Caki2 (cell line): ENCODE data around the gene SP1. TPM values are rescaled to one million over a fixed set of nuclear protein-coding genes. Genes with fewer than 3 reads are reported as not detected.
A peak's percentile ranks its signal among the peaks of the same experiment; 100 is the strongest.
"Not testable (repeated sequence)": the region's sequence is repeated elsewhere in the genome, so short reads cannot be mapped to it uniquely, and the experiment has no call there.

Experiments used
- DNase-seq: peaks from one replicate; pipeline ENCODE4 v3.0.0-alpha.2; 2015; ENCODE audit warnings: low read depth
- in situ Hi-C: cut with HindIII; loops from 2 replicates; pipeline ENCODE4 v1.10.0; 2016; ENCODE audit warnings: low sequenced_read_pairs, low pct_unique_long_range_greater_than_20kb, mixed read lengths
- total RNA-seq: library from RNA; depleted of rRNA; stranded (reverse); fragments of >200 nt; shearing (Covaris generic); gene quantifications from 2 replicates; pipeline ENCODE4 v1.2.3, GENCODE V29; 2014; ENCODE audit warnings: low replicate concordance; rRNA removed

SP1 gene
- 23.3 and 39.3 TPM in 2 replicates for total RNA-seq

DNA sequence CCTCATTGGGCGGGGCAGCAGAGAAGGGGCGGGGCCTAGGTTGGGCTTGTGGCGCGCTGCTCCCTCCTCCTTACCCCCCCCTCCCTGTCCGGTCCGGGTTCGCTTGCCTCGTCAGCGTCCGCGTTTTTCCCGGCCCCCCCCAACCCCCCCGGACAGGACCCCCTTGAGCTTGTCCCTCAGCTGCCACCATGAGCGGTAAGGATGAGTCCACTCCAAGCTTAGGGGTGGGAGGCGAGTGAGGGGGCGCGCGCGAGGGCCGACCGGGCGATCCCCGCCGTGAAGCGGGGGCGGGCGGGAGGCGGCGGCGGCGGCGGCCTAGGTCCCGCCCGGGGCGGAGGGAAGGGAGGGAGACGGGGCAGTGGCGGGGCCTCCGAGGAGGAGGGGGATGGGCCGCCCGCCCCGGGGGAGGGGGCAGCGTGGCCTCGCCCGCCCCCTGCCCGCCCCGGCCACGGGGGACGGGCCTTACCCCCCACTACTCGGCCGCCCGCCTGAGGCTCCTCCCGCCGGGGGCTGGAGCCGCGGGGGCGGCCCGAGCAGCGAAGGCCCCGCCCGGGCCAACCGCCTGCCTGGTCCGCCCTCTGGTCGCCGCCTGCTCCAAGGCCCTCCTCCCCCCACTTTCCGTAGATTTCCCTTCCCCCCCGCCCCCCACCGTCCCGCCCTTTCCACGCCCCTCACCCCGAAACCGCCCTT, at the start of gene SP1:
Gene SP1, plus strand, starts transcription at position 73 of the 690 bp plus-strand sequence. Its CDS starts 116 bp downstream, at position 189.
- in situ Hi-C loops = no loop called here

DNA sequence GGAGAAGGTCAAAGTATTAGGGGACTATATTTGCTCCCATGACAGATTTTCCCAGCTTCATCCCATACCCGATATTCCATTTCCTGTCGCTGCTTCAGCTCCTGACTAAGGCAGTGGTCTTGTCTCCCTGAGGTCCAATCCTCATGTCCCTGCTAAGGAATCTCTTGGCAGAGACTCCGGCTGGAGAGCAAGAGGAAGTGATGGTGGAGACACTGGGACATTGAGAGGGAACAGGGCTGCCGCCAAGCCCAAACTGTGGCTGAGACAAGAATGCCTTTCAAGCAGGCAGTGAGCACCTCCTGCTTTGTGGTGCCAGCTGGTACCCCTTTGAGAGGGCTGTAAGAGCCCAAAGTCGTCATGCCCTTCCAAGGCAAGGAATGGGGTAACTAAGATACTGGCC, 49.3 kb upstream of the SP1 start:
- no peak for DNase-seq
- in situ Hi-C loops = no loop called here

More for the DNA sequence above, at the start of gene SP1:
- DNase-seq = peak; percentile 95

DNA sequence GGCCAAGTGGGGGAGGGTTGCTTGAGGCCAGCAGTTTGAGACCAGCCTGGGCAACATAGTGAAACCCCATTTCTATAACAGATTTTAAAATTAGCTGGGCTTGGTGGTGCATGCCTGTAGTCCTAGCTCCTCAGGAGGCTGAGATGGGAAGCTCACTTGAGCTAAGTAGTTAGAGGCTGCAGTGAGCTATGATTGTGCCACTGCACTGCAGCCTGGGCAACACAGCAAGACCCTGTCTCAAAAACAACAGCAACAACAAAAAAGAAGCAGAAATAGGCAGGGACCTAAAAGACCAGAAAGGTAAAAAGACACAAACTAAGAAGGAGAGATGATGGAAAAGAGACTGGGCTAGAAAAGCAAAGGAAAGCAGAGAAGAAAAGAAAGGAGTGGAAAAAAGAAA, 47.6 kb upstream of the SP1 start:
- in situ Hi-C loops, DNase-seq: not testable (repeated sequence)

DNA sequence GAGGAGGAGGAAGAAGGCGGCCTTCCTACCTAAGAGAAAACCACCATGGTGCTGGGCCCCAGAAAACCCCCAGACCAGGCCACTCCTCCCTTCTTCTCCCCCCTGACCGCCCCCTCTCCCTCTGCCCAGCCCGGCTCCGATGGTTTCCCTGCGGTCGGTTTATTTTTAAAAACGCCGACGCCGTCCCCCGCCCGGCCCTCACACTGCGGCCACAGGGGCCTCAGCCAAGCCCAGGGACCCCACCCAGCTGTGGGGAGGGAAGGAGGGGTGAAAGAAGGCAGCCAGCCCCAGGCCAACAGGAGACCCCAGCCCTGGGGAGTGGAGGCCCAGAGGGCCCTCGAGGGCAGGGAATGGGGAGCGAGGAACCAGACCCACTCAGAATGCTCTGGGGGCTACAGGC, 47.2 kb upstream of the SP1 start:
- DNase-seq = no peak
- in situ Hi-C loops = no loop called here

DNA sequence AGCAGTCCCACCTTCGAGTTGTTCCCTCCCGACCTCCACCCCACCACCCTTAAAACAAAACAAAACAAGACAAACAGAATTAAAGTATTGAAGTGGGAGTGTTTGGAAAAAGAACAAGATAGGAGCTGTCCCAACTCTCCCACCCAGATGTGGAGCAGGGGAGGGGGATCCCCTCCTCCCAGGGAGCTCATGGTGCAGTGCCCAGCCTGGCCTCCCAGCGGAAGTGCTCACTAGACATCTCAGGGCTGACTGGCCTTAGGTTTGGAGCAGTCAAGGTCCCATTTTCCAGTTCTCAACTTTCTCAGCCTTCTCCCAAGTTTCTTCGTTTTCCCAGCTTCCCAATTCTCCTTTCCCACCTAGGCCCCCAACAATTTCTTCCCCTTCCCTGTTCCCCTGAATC, 46.7 kb upstream of the SP1 start:
- DNase-seq = no peak
- in situ Hi-C loops = no loop called here

DNA sequence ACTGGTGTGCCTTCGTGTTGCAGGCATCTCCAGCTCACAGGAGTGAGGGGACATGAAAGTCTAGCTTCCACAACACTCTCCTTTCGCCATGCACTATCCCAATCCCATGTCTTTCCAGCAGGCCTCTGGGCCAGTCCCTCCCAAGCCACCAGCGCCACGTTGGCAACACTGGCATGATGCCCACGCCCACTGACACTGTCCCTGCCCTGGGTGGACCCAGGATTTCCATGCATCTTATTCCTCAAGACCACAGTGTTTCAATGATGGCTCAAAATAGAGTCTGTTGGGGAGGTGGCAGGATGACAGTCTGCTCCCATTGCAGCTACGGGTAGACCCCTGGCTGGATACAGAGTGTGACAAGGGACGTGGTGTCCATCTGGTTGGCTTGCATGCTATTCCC, 46.1 kb upstream of the SP1 start:
- DNase-seq = no peak
- in situ Hi-C loops = no loop called here

DNA sequence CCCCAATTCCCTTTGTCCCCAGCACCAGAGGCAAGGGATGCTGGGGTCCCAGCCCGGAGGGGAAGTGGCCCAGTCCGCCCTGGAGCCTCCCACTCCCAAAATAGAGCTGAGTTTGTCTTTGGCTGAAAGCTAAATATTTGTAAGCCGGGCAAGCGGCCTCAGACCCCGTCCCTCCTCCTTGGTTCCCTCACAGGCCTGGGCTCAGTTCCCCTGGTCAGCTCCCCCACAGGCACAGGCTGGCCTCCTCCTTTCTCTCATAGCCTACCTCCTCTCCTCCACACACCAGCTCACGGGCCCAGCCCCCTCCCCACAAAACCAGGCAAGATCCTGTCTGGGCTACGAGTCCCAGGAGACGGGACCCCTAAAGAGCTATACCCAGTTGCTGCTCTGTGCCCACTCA, 45.2 kb upstream of the SP1 start:
- no peak for DNase-seq
- in situ Hi-C loops = no loop called here

DNA sequence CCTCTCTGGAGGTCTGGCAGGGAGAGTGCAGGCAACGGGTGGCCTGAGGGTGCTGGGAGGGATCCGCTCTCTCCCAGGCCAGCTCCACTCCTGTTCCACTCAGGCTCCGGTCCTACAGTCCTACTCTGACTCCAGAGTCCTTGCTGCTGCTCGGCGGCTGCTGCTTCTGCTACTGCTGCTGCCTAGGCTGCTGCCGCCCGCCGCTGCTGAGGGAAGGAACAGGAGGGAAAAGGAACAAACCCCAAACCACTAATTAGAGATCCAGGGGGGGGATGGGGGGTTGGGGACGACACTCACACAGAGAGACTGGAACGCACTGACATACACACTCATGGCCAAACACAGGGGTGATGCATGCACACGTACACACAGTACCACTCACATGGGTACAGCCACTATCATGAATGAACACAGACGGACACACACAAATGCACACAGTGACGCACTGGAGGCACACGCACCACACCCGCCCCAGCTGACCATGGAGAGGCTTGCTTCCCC, 43.7 kb upstream of the SP1 start, which contains the start of gene SP7:
Gene SP7, minus strand, starts transcription at position 174 of the 501 bp plus-strand sequence. CDS start 708 bp downstream, outside the sequence.
- in situ Hi-C loops = no loop called here
- no peak for DNase-seq

DNA sequence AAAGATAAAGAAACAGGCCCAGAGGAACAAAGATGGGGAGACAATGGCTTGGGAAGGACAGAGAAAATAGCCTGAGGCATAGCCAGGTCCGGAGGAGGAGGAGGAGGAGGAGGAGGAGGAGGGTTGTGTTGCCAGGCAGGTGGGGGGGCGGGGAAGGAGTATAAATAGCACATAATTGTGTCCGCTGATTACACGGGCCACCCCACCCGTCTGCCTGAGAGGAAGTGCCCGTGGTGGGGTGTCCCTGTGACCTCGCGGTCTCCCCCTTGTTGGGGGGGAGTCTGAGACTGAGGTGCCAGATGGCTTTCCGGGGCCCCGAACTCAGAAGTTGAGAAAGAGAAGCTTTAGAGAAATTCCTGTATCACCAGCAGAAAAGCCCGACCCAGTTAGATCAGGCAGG, 42.0 kb upstream of the SP1 start:
- no peak for DNase-seq
- in situ Hi-C loops = no loop called here

DNA sequence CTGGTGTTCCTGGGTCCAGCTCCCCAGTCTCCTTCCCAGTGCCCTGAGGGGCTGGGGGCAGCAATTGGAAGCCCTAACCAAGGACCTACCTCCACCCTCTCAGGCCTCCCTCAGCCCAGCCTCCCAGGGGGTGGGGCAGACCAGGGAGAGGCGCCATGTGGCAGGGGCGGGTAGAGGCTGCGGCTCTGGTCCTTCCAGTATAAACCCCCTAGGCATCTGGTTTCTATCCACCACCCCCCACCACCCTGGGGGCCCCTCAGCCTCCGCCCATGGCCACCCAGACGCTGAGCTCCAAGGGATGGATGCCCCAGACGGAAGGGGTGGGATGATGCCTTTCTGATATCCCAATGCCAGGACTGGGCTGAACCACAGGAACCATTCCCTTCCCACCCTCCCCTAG, 41.1 kb upstream of the SP1 start:
- no peak for DNase-seq
- in situ Hi-C loops = no loop called here

DNA sequence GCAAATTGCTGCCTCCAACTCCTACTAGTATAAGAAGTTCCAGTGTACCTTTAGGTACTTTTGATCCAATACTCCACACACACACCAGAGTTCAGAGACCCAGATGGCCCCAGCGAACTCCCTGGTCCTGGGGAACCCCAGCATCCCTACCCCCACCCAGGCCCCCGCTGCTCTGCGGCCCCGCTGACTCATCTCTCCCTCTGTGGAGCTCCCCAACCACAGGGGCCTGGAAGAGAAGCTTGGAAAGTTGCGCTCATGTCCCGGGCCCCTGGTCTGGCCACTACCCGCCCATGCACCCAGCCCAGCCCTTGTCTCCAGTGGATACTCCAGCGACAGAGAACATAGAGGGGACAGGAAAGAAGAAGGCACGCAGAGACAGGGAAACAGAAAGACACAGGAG, 39.6 kb upstream of the SP1 start:
- no peak for DNase-seq
- in situ Hi-C loops = loop anchor here (10.0 kb wide), 1 partner anchor 84 kb away; the partner anchor contains the start of gene AMHR2

DNA sequence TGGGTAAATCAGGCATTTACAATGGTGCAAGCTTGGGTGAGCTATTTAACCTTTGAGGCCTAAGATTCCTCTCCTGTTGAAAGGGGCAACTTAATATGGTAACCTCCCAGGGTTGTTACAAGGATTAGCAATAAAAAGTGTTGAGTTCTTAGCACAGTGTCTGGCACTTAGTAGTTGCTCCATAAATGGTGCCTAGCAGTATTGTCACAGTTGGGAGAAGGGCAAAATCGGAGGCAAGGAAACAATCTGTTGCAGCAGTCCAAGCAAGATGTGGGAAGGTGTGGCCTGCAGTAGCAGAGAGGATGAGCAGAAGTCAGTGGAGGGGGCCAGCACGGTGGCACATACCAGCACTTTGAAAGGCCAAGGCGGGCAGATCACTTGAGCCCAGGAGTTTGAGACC, 36.5 kb upstream of the SP1 start:
- in situ Hi-C loops = loop anchor here (10.0 kb wide), 1 partner anchor 81 kb away; the partner anchor contains the start of gene AMHR2
- no peak for DNase-seq

DNA sequence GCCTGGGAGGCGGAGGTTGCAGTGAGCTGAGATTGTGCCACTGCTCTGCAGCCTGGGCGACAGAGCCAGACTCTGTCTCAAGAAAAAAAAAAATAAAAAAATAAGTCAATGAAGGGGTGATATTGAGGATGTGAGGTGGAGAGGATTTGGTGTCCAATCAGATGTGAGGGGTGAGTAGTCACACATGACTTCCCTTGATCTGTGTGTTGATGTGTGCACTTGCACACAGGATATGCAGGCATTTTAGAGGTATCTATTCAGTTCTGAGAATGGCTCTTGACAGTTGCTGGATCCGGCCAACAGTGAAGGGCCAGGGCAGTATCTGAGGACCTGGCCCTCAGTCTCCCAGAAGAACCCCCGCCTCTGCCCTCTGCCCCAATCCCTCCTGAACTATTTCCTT, 36.0 kb upstream of the SP1 start:
- no peak for DNase-seq
- in situ Hi-C loops = loop anchor here (10.0 kb wide), 1 partner anchor 81 kb away; the partner anchor contains the start of gene AMHR2

DNA sequence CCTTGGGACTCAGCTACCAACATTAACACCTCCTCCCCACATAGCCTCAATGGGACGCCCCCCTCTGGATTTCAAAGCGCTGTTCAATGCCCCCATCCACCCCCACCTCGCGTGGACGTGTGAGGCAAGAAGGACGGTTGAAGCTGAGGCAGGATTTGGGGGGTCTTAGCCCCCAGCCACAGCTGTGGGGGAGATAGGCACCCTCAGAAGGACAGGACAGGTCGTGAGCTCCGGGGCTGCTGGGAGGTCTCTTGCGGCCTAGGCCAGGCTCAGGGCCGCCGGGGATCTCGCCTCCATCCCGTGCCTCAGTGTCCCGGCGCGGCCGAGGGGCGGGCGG, 35.5 kb upstream of the SP1 start:
- no peak for DNase-seq
- in situ Hi-C loops = loop anchor here (10.0 kb wide), 1 partner anchor 80 kb away; the partner anchor contains the start of gene AMHR2

DNA sequence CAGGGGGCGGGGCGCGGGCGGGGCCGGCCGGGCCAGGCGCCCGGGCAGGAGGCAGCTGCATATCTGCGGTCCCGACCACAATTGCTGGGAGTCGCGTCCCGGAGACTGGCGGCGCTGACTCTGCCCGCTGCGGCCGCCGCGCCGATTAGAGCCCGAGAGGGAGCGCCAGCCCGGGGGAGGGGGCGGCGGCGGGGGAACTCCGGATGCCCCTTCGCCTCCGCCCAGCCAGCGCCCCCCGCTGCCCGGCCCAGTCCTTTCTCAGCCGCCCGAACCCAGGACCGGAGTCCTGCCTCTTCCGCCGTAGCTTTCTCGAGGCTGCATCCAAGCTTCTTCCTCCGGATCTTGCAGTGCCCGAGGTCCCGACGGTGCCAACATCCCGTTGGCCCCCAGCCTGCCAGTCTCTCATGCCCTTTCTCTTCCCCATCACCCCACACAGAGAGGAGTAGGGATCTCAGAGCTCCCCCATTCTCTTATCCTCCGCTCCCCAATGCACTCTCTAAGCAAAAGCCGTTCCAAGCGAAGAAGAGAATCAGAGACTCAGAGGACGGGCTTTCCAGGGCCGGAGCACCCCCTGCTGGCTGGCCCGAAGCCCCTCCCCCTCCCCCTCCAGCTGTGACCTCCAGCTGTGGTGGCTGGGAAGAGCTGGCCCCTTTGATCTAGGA, 35.0 kb upstream of the SP1 start:
- peak; percentile 74 for DNase-seq
- in situ Hi-C loops = loop anchor here (10.0 kb wide), 1 partner anchor 80 kb away; the partner anchor contains the start of gene AMHR2

DNA sequence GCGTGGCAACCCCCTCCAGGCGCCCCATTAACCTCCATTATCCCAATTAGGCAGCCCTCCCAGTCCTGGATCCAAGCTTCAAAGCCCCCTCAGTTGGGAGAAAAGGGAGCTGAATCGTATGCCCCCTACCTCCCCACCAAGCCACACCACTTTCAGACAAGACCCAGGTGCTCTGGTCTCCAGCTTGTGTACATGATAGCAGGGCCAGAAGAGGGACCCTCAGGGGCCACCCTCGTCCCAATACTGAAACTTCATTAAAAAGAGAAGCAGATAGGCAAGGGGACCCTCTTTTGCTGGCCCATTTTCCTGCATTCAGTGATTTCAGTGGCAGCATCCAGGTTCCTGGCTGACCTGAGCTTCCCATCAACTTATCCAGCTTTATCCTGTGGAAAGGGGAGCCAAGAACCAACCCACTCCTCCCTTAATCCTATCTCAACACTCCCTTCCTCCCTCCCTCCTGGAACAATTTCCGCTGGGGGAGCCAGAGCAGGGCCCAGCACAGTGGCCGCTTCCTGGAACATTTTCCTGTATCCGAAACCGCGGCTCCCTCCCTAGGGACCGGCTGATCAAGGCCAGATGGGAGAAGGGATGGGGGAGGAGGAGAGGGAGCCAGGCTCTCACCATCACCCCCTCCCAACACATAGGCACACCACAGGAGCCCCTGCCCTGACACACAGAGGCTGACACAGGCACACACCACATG, 34.3 kb upstream of the SP1 start:
- no peak for DNase-seq
- in situ Hi-C loops = loop anchor here (10.0 kb wide), 1 partner anchor 79 kb away; the partner anchor contains the start of gene AMHR2

DNA sequence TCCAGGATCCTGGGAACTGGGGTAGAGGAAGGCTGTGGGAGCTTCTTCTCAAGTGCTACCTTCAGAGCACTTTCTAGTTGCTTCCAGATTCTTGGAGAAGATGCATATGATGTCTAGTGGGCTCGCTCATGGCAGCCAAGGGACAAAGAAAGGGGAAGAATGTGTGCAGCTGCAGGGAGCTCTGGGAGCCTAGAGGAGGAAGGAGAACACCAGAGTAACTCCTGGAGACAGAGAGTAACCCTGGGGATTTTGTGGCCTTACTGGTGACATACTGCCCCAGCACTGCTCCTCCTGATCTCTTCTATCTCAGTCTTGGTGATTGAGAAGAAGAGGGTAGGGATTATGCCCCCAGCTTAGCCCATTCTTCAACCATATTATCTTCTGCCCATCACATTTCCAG, 33.5 kb upstream of the SP1 start:
- in situ Hi-C loops = loop anchor here (10.0 kb wide), 1 partner anchor 78 kb away; the partner anchor contains the start of gene AMHR2
- DNase-seq = no peak

DNA sequence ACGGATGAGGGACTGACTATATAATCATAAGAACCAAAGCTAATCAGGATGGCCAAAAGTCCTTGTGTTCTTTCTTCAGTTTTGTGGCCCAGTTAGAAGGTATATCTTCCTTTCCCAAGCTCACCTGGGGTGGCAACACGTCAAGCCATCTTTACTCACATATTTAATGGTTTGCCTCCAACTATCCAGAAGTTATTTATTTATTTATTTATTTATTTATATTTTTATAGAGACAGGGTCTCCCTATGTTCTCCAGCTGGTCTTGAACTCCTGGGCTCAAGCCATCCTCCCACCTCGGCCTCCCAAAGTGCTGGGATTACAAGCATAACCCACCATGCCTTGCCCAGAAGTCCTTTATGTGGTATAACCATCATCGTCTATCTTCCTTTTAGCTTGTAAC, 32.1 kb upstream of the SP1 start:
- in situ Hi-C loops = loop anchor here (10.0 kb wide), 1 partner anchor 77 kb away; the partner anchor contains the start of gene AMHR2

More for the DNA sequence above, 32.1 kb upstream of the SP1 start:
- DNase-seq = no peak
